Stimulated activated CD8-positive, alpha-beta memory T cell treated with anti-CD3 and anti-CD28 coated beads, Interleukin-2, amount 100 ng/mL, for 48 hours (primary cell): ENCODE results near the gene ECSIT.
A peak's percentile ranks its signal among the peaks of the same experiment; 100 is the strongest.

ENCODE experiments used
- DNase-seq, 2 donors: peaks; one replicate each; pipeline ENCODE4 v3.0.0-alpha.2; 2020; ENCODE audit warnings: low read depth in 2 of 2

ECSIT gene

DNA sequence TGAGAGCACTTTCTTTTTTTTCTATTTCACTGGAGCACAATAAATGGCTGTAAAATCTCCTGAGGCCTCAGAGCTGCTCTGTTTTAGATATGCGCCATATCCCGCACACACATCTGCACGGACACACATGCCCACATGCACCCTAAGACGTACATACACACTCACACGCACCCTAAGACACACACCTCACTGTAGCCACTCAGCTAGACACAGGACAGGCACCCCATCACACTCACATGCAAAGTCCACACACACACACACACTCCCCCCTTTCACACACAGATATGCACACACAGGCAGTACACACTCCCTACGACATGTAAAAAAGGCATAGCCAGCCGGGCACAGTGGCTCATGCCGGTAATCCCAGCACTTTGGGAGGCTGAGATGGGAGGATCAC is 21.3 kb upstream of the ECSIT start:
- DNase-seq: no peak

DNA sequence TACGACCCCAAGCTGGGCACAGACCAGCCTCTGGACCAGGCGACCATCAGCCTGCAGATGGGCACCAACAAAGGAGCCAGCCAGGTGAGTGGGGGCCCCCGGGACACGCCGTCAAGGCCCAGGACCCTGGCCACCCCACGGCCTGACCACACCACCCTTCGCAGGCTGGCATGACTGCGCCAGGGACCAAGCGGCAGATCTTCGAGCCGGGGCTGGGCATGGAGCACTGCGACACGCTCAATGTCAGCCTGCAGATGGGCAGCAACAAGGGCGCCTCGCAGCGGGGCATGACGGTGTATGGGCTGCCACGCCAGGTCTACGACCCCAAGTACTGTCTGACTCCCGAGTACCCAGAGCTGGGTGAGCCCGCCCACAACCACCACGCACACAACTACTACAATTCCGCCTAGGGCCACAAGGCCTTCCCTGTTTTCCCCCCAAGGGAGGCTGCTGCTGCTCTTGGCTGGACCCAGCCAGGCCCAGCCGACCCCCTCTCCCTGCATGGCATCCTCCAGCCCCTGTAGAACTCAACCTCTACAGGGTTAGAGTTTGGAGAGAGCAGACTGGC is 20.5 kb upstream of the ECSIT start:
- no peak for DNase-seq

GRCh38 chr19:11547929-11548700 is 19.2 kb upstream of the ECSIT start:
- no peak for DNase-seq

DNA sequence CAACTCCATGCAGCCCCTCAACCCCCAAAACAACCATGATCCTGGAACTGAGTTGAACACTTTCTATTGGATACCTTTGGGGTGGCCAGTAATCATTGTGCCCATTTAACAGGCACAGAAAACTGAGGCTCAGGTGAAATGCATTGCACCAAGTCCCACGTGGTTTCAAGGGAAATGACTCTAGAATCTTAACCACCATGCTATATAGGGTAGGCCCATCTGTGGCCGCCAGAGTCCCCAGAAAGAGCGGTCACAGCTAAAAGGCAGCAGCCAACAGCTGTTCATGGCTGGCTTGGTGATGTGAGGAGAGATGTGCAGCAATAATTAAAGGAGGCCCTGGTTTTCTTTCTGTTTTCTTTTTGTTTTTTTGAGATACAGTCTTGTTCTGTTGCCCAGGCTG is 12.3 kb upstream of the ECSIT start:
- DNase-seq: no peak

DNA sequence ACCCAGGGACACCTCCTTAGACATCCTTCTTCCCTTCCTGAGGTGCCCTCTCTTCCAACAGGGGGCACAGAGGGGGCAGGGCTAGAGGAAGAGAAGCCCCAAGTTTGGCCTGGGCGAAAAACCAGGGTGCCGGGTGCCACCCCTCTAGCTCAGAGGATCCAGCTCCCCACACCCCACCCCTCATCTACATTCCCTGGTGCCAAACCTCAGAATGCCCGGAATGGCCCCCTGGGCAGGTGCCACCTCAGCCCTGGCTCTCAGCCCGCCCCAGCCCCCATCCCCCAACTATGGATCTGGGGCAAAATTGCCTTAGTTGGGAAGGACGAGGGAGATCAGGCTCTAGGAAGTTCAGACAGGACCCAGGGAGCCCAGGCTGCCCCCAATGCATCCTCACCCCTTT is 11.7 kb upstream of the ECSIT start:
- no peak for DNase-seq

DNA sequence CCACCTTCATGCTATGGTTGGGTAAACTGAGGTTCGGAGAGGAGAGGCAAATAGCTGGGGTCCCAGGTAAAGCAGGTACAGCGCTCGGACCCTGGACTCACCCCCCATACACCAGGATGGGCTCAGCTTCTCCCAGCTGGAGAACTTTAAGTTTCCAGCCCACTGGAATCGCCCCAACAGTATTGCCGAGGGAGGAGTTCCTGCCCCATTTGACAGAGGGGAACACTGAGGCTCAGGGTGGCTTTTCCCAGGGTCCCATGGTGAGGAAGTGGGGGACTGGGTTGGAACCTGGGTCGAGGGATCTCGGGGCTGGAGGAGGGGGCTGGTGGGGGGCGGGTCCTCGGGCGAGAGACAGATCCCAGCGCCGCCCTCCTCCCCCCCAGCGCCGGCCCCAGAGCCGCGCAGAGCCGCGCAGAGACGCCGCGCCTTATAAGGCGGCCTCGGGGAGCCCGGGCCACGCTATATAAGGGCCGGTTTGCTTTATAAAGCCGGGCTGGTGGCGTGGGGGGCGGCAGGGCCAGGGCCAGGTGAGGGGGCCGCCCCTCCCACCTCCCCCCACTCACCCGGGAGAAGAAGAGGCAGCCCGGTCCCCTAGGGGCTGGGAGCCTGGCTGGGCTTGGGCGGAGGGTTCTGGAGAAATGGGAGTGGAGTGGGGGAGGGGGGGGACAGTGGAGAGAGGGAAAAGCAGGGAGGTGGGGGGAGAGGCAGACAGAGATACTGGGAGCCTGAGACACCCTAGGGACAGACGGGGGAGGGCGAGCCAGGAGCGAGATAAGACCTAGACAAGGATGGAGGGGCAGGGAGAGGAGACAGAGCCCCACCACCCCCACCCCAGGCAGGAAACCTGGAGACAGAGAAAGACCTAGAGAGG is 10.8 kb upstream of the ECSIT start:
- no peak for DNase-seq

DNA sequence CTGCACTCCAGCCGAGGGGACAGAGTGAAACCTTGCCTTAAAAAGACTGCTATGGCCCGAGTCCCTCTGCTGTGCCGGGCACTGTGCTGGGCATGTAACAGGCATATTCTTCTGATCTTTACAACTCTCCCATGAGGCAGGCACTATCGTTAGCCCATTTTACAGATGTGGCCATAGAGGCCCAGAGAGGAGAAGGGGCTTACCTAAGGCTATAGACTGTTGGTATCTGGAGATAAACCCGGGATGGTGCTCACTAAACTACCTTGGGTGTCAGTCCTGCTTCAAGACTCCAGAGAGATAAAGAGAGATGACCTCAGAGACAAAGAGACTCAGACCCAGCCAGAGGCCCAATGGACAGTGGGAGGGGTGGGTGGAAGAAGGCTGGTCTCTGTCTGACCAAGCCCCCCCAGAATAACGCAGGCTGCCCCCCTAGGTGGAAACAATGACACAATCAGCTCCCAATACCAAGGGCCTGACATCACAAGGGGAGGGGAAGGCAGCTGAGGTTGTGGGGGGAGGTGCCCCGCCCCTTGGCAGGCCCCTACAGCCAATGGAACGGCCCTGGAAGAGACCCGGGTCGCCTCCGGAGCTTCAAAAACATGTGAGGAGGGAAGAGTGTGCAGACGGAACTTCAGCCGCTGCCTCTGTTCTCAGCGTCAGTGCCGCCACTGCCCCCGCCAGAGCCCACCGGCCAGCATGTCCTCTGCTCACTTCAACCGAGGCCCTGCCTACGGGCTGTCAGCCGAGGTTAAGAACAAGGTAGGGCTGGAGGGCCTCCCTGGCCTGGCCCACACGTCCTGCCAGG is 9.5 kb upstream of the ECSIT start, which contains the start of gene CNN1:
CNN1 (plus strand) TSS at position 620 of the 805 bp plus-strand sequence; CDS start at position 697, 77 bp downstream.
- DNase-seq: no peak

- peak; percentile 86 to 91 for DNase-seq
Measured at GRCh38 chr19:11535792-11536595, 7.1 kb upstream of the ECSIT start.

- no peak for DNase-seq
Measured at GRCh38 chr19:11534948-11535347, 6.0 kb upstream of the ECSIT start.

DNA sequence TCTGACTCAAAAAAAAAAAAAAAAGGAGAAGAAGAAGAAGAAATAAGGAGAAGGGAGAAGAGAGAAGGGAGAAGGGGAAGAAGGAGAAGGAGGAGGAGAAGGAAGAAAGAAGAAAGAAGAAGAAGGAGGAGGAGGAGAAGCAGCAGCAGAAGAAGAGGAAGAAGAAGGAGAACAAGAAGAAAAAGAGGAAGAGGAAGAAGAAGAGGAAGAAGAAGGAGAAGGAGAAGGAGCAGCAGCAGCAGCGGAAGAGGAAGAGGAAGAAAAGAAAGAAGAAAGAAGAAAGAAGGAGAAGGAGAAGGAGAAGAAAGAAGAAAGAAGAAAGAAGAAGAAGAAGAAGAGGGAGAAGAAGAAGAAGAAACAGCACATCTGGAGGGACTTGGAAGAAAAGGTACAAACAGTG is 5.6 kb upstream of the ECSIT start:
- no peak for DNase-seq

DNA sequence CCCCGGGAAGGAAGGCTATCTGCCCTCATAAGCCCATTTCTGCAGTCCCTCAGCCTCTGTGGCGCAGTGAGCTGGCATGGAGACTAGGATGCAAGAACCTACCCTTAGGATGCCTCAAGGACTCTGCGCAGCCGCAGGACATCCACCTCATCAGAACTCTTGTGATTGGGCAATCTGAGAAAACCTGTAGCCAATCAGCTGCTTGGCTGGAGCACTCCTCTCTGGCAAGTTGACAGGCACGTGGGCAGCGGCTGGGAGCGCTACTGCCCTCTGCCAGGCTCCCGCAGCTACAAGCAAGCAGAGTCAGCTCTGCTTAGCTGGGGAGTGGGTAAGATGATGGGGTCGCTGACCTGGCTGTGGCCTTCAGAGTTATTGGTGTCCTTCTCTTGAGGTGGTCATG is 1.5 kb upstream of the ECSIT start:
- peak in 1 of 2 donors; percentile 51 for DNase-seq

DNA sequence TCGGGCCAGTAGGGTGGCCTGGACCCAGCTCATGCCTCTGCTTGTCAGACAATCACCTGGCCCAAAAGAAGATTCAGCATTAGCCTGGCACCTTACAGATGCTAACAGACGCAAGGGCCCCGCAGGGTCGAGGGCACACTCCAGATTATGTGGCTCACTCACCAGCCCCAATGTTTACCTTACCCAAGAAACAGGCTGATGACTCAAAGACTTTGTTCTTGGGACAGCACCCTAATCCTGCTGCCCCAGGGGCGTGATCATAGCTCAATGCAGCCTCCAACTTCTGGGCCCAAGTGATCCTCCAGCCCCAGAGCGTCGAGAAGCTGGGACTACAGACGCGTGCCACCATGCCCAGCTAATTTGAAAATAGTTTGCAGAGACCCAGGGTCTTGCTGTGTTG is 9.8 kb downstream of the ECSIT start:
- no peak for DNase-seq

GRCh38 chr19:11513946-11514345 is 15.0 kb downstream of the ECSIT start:
- DNase-seq: no peak

DNA sequence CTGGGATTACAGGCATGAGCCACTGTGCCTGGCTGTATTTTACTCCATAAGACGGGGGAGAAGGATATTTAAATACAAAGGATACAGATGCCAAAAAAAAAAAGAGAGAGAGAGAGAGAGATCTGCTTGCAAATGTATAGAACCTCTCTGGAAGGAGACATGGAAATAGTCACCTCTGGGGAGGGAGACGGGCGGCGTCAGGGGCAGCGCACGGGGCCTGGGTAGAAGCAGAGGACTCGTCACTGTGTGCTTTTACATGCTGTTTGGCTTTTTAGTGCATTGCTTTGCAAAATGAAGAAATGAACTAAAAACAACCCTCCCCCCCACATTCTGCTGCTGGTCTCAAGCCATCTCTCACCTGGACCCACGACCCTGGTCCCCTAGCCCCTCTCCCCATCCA is 18.5 kb downstream of the ECSIT start:
- no peak for DNase-seq

DNA sequence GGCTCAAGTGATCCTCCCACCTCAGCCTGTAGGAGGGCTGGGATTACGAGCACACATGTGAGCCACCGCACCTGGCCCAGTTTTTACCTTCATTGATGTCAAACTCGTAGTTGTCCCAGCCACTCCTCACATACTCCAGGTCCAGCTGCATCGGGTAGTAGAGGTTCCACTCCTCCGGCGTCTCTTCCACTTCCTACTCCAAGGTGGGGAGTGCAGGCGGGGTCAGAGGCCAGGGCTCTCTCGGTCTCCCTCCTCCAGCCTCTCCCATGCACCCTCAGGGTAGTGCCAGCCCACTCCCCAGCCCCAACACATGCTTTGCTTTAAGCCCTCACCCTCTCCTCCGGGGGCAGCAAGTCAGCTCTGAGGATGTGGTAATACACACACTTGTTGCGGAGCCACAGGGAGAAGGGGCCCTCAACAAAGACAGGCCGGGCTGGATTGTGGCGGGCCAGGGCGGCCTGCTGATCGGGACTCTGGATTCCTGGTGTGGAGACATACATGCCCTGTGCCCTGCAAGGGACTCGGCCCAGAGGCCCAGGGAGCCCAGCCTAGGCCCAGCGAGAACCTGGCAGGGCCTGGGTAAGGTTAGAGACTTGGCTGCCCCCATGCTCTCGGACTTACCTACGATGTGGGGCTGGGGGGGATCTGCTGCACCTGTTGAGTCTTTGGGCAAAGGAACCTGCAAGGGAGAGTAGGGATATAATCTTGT is 21.4 kb downstream of the ECSIT start:
- no peak for DNase-seq

- DNase-seq: no peak
Measured at GRCh38 chr19:11506967-11507366, 22.0 kb downstream of the ECSIT start.

DNA sequence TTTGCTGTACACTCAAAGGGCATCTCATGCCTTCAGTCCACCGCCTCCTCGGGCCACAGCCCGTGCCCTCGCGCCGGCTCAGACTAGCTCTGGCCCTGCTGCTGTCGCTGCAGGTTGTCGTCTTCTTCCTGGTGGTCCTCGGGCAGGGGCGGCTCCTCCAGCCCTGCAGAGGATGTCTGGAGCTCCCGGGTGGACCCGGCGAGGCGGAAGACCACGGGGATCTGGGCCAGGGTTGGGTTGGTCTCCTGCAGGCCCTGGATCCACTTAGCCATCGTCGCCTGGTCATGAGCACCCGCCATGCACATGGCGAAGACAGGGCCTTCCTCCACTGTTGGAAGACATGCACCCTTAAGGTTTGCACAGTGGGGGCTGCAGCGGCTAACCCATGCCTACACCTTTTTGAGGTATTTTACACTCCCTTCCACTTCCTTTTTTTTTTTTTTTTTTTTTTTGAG is 22.8 kb downstream of the ECSIT start:
- peak in 1 of 2 donors; percentile 20 for DNase-seq

DNA sequence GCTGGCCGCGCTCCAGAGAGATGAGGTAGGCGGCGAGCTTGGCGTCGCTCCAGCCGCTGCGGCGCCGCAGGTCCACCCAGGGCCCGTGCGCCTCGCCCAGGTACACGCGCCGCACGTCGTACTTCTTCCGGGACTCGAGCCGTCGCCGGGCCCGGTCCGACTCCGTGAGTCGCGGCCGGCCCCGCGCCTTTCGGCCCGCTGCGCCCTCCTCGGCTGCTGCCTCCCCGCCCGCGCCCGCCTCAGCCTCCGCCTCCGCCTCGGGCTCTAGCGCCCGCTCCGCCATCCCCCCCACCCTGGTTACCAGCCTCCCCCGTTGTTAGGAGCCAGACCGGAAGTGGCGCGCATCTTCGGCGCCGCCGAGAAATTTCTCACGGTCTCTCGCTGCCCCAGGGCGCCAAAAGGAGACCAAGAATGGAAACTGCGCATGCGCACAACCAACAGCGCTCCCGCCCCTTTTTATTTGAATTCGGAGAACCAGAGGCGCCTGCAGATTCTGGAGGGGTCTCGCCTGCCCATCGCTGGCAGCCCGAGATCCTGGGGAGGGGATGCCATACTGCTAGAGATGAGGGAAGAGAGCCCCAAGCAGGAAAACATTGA is 23.3 kb downstream of the ECSIT start, which contains the start of gene ZNF653:
ZNF653 (minus strand) TSS at position 336 of the 597 bp plus-strand sequence; CDS start at position 283, 53 bp downstream.
- peak; percentile 87 to 90 for DNase-seq

GRCh38 chr19:11505032-11505503 is 23.9 kb downstream of the ECSIT start:
- DNase-seq: peak; percentile 97 to 98
